ENCODE data around the gene ZSCAN32. TPM values are rescaled to one million over a fixed set of nuclear protein-coding genes. Genes with fewer than 3 reads are reported as not detected.

The ZSCAN32 gene
- total RNA-seq: 10 to 100 TPM in 3 of 4 donors, under 1 TPM in 1; 1.00 to 12.7 (median 11.6) TPM

DNA sequence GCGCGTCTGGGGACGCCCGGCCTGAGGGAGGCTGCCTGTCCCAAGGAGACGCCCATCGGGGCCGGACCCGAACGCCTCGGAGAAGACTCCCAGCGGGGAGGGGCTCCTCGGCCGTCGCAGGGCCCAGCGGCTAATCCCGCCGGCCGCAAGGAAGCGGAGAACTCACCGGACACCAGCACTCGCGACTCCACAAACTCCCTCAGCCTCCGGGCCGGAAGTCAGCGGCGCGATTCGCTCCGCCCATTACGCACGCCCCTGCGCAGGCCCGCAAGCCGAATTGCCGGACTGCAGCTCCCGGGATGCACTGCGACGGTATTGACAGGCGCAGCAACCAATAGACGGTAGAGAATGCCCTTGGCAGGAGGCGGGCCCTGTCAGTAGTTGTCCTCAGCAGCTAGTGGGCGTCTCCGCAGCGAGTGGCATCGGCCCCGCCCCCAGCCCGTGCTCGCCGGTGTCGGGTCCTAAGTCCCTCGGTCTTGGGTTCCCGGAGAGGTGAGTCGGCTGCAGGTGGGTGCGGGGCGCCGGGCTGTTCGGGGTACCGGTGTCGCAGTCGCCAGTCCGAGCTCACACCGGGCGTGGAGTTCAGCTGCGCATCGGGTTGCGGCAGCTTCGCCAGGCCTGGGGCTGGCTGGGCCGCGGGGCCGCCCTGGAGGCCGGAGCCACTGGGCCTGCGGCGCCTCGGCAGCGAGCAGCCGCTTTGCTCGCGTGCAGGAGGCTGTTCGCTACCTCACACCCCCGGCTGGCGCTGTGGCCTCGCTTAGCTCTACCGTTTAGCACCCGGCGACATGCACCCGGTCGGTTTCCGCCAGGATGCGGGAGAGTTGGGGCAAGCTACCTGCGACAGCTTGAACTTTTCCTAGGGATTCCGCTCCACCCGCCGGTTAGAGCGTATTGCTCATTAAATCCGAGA is at the start of gene ZSCAN32, which contains the start of gene ZNF174:
Gene ZSCAN32 (minus strand): TSS at position 226 of the 910 bp plus-strand sequence. CDS start 3,447 bp downstream, outside the sequence.
Gene ZNF174 (plus strand): TSS at position 437 of the 910 bp plus-strand sequence. CDS start 790 bp downstream, outside the sequence.
- WGBS, 2 donors (ENCODE audit: low coverage in 1 of 2): 0% methylated on average over 3 to 72 of the region's 95 CpGs
- TF ChIP-seq POLR2A (IDR thresholded peaks at IDR 0.05): peak; percentile 77
- TF ChIP-seq EP300 (IDR thresholded peaks at IDR 0.05; ENCODE audit: low read depth): no peak
- peak; percentile 73 to 85 (median 78) for TF ChIP-seq POLR2AphosphoS5 (IDR thresholded peaks at IDR 0.05)

GRCh38 chr16:3444032-3444388 is 43.2 kb upstream of the ZSCAN32 start:
- peak; percentile 42 for DNase-seq
- intact Hi-C loops (cut with DNase I; ENCODE audit: low total_unique reads): no loop called here
- peaks cover 0 to 14% (median 4%) of the 10 kb centered on the region in 4 donors for H3K4me1 ChIP-seq
- no peaks in the 10 kb centered on the region for H3K27me3 ChIP-seq
- H3K9me3 ChIP-seq: peaks cover 0 to 8% of the 10 kb centered on the region in 2 donors
- TF ChIP-seq POLR2AphosphoS5 (IDR thresholded peaks at IDR 0.05): peak; percentile 38 to 68 (median 63)
- TF ChIP-seq POLR2A (IDR thresholded peaks at IDR 0.05): peak; percentile 61
- TF ChIP-seq CTCF (IDR thresholded peaks at IDR 0.05): peak in 3 of 5 experiments; percentile 10 to 39 (median 13)
- TF ChIP-seq EP300 (IDR thresholded peaks at IDR 0.05; ENCODE audit: low read depth): no peak
- H3K27ac ChIP-seq: peak overlapping the region; percentile 68 to 87 (median 86)
- peak overlapping the region; percentile 45 to 60 (median 55) for H3K4me3 ChIP-seq
- in situ Hi-C loops (cut with MboI; ENCODE audit: low pct_ligation_motif_present in 1 of 4, low pct_unique_long_range_greater_than_20kb in 1 of 4, low sequenced_read_pairs in 3 of 4): no loop called here
- WGBS, 2 donors (ENCODE audit: low coverage in 1 of 2): 46% methylated on average over 10 of the region's 10 CpGs; no CpG with 5 or more reads in 1 of the 2 donors
- no peaks in the 10 kb centered on the region for H3K36me3 ChIP-seq

More for the DNA sequence above, at the start of gene ZSCAN32, which contains the start of gene ZNF174:
- Histone ChIP-seq H3K36me3 (peaks cover 0 to 45% (median 16%) of the 10 kb centered on the region in 4 donors), H3K4me3 (peak within 1 kb of the TSS; percentile 70 to 90 (median 80)), H3K9me3 (peaks cover 25 to 26% of the 10 kb centered on the region in 2 donors), H3K4me1 (peaks cover 12 to 22% (median 15%) of the 10 kb centered on the region in 4 donors), H3K27ac (peak within 1 kb of the TSS; percentile 88 to 92 (median 90)), H3K27me3 (no peaks in the 10 kb centered on the region)
- DNase-seq: peak; percentile 99
- intact Hi-C loops (cut with DNase I; ENCODE audit: low total_unique reads) (loop anchor here (2.0 kb wide), 1 partner anchor 58 kb away; no protein-coding TSS in a partner anchor), in situ Hi-C loops (cut with MboI; ENCODE audit: low pct_ligation_motif_present in 1 of 4, low pct_unique_long_range_greater_than_20kb in 1 of 4, low sequenced_read_pairs in 3 of 4) (loop anchor here in 2 of 4 donors (10.0 to 25.0 kb wide), 2 partner anchors 89 to 106 kb away; partner anchors contain the start of genes TIGD7 (in 1 of the 2) and ZNF75A (in 1 of the 2))

- Histone ChIP-seq H3K27ac (peak within 1 kb of the TSS; percentile 68 to 87 (median 86)), H3K4me3 (peak within 1 kb of the TSS; percentile 45 to 60 (median 55)), H3K9me3 (peaks cover 0 to 8% of the 10 kb centered on the region in 2 donors), H3K4me1 (peaks cover 0 to 14% (median 4%) of the 10 kb centered on the region in 4 donors), H3K36me3 (no peaks in the 10 kb centered on the region), H3K27me3 (no peaks in the 10 kb centered on the region)
- intact Hi-C loops (cut with DNase I; ENCODE audit: low total_unique reads) (no loop called here), in situ Hi-C loops (cut with MboI; ENCODE audit: low pct_ligation_motif_present in 1 of 4, low pct_unique_long_range_greater_than_20kb in 1 of 4, low sequenced_read_pairs in 3 of 4) (no loop called here)
- WGBS, 2 donors (ENCODE audit: low coverage in 1 of 2): 62% methylated on average over 61 of the region's 61 CpGs; no CpG with 5 or more reads in 1 of the 2 donors
- TF ChIP-seq EP300 (IDR thresholded peaks at IDR 0.05; ENCODE audit: low read depth) (no peak), CTCF (IDR thresholded peaks at IDR 0.05) (no peak), POLR2AphosphoS5 (IDR thresholded peaks at IDR 0.05) (peak in 2 of 3 donors; percentile 24 to 41), POLR2A (IDR thresholded peaks at IDR 0.05) (peak; percentile 41)
- peak; percentile 85 for DNase-seq
These were observed 42.6 kb upstream of the ZSCAN32 start, which contains the start of the genes NAA60 and ZNF597 for GRCh38 chr16:3443108-3444031. Gene NAA60 (plus strand): TSS chr16:3443680. CDS start chr16:3476228, 32,548 bp downstream. Gene ZNF597 (minus strand): TSS chr16:3443504. CDS start chr16:3443153, 351 bp downstream.

- in situ Hi-C loops (cut with MboI; ENCODE audit: low pct_ligation_motif_present in 1 of 4, low pct_unique_long_range_greater_than_20kb in 1 of 4, low sequenced_read_pairs in 3 of 4) (no loop called here), intact Hi-C loops (cut with DNase I; ENCODE audit: low total_unique reads) (no loop called here)
- no peak for DNase-seq
- H3K4me1 ChIP-seq: peaks cover 0 to 11% (median 2%) of the 10 kb centered on the region in 4 donors
- TF ChIP-seq CTCF (IDR thresholded peaks at IDR 0.05) (no peak), POLR2A (IDR thresholded peaks at IDR 0.05) (no peak)
- H3K36me3 ChIP-seq: no peaks in the 10 kb centered on the region
- no peak overlapping the region for H3K4me3 ChIP-seq
- H3K27me3 ChIP-seq: peaks cover 15% of the 10 kb centered on the region
- peaks cover 0 to 8% of the 10 kb centered on the region in 2 donors for H3K9me3 ChIP-seq
- H3K27ac ChIP-seq: no peak overlapping the region
- WGBS, 2 donors (ENCODE audit: low coverage in 1 of 2): 92 to 98% methylated on average over 4 of the region's 4 CpGs
These were observed 38.8 kb upstream of the ZSCAN32 start for GRCh38 chr16:3439637-3440036.
